HCEC 1CT (cell line): ENCODE data around the gene KRT17.
"Not testable (repeated sequence)": the region's sequence is repeated elsewhere in the genome, so short reads cannot be mapped to it uniquely, and the experiment has no call there.

Source experiments
- DNase-seq: peaks from one replicate; pipeline ENCODE4 v3.0.0-alpha.2; 2017

Gene KRT17

GRCh38 chr17:41633556-41634199 lies 9.3 kb upstream of the KRT17 start:
- no peak for DNase-seq

DNA sequence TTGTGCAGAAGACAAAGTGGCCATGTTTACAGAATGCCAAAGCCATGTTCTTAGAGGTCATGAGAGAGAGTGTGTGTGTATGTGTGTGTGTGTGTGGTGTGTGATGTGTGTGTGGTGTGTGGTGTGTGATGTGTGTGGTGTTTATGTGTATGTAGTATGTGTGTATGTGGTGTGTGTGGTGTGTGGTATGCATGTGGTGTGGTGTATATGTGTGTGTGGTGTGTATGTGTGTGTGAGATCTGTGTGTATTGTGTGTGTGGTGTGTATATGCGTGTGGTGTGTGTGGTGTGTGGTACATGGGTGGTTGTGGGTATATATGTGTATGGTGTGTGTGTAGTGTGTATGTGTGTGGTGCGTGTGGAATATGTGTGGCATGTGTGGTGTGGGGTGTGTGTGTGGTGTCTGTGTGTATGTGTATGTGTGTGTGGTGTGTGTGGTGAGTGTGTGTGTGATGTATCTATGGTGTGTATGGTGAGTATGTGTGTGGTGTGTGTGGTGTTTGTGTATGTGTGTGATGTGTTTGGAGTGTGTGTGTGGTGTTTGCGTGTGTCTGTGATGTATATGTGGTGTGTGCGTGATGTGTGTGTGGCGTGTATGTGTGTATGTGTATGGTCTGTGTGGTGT lies 8.2 kb upstream of the KRT17 start:
- no peak for DNase-seq

DNA sequence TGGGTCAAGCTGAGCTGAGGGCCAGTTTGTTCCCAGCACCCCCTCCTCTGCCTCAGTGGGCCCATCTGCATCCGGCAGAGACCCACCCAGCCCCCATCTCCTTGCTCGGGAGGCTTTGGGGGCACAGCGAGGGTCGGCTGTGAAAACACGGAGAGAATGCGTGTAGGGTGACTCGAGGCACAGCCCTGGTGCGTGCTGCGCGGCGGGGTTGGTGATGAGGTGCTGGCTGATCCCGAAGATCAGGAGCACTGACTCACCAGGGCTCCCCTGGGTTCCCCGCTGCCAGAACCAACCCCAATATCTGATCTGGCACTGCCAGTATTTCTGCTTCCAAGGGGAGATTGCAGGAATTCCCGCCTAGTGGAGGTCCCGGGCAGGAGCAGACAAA lies 7.5 kb upstream of the KRT17 start:
- DNase-seq: no peak

DNA sequence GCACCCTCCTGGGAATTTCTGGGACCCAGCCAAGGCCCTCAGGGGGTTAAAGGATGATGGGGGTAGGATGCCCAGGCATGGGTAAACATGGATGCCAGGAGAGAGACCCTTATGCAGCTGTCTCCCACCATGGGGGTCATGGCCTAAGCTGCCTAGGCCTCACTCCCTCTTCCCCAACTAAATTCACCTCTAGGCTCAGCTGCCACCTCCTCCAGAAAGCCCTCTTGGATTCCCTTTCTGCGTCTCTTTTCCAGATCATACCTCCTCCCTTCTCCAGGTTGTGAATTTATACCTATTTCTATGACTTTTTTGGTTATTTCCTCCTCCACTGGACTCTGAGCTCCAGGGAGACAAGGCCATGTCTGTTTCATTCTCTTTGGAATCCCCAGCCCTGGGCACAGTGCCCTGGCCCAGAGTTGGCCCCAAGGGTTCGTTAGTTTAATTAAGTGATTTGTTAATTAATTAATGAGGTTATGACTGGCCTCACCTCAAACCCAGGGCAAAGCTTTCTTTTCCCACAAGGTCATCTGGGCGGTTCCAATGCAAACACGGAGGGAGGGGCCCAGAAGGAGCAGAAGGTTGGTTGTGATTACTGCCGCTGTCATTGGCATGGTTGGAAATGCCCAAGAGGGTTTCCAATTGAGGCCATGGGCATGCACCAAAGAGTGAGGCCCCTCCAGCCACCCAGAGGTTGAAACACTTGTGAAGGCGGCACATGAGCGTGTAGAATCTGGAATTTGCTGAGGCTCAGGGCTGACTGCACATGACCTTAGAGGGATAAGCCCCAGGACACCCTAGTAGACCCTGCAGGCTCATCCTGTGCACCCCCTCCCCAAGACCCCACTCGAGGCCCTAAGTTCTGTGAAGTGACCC lies 6.9 kb upstream of the KRT17 start:
- no peak for DNase-seq

- no peak for DNase-seq
Measured at GRCh38 chr17:41629826-41630670, 5.7 kb upstream of the KRT17 start.

GRCh38 chr17:41629316-41629715 lies 4.9 kb upstream of the KRT17 start:
- no peak for DNase-seq

DNA sequence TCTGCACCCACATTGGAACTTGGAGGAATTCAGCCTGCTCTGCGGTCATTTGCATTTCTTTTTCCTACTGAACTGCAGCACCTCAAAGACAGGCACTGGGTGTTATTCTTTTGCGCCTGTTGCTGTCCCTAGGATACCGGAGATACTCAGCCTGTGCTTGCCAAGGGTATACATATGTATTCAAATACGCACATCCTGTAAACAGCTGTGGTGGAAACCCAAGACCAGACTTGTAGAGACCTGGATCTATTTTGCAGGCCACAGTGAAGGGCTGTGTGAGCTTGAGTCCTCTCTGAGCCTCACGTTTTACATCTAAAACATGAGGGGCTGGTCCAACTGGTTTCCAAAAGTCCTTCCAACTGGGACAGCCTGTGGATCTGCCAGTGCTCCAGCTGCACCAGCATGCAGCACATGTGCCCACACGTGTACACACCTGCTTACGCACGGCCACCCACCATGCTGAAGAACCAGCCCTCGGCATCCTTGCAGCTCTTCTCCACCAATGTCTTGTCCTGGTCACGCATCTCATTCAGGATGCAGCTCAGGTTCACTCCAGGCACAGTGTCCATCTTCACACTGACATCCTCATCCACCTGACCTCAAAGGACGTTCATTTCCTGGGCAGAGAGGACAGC lies 4.4 kb upstream of the KRT17 start:
- not testable (repeated sequence) for DNase-seq

GRCh38 chr17:41628073-41628370 lies 3.6 kb upstream of the KRT17 start:
- not testable (repeated sequence) for DNase-seq

DNA sequence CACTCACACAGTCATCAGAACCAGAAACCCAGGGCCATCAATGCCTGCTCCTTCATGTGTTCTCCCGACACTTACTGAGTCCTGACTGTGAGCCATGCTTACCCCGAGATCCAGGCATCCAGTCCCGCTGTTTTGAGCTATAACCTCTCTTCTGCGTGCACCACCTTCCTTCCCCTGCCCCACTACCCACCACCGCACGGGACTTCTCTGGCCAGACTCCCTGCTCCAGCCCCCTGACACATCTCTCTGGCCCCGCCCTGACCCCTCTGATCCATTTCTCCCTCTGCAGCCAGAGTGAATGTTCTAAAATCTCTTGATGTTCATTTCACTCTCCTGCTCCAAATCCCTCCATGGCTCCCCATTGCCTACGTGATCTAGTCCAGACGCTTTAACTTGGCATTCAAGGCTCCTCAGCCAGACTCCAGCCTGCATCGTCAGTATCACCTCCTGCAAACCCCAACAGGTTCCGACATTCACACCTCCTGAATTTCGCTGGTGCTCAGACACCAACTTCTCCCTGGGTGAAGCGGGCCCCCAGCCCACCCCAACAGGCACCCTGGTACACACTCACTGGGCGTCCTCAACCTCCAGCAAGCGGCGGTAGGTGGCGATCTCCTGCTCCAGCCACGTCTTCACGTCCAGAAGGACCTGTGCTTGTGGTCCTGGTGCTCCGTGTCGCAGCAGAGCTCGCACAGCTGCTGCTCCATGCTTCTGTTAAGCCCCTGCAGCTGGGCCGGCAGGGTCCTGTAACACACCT lies 3.1 kb upstream of the KRT17 start:
- DNase-seq: no peak

- not testable (repeated sequence) for DNase-seq
Measured at GRCh38 chr17:41626914-41627295, 2.5 kb upstream of the KRT17 start.

- not testable (repeated sequence) for DNase-seq
Measured at GRCh38 chr17:41626028-41626913, 1.9 kb upstream of the KRT17 start.

DNA sequence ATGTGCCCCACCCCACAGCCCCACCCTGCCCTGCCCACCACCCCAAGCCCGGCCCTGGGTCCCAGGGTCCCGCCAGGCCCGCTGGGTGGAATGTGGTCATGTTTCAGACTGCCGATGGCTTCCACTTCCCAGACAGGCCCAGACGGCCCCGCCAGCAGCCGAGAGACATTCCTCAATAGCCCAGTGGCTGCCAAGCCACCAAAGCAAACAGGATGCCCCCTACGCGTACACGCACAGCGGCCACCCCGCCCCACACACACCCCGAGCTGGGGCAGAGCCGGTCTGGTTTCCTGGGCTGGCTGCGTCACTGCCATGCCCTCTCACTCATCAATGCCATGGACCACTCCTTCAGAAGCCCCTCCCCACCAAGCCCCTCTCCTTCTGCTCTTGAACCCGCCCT lies 1.2 kb upstream of the KRT17 start:
- DNase-seq: no peak

DNA sequence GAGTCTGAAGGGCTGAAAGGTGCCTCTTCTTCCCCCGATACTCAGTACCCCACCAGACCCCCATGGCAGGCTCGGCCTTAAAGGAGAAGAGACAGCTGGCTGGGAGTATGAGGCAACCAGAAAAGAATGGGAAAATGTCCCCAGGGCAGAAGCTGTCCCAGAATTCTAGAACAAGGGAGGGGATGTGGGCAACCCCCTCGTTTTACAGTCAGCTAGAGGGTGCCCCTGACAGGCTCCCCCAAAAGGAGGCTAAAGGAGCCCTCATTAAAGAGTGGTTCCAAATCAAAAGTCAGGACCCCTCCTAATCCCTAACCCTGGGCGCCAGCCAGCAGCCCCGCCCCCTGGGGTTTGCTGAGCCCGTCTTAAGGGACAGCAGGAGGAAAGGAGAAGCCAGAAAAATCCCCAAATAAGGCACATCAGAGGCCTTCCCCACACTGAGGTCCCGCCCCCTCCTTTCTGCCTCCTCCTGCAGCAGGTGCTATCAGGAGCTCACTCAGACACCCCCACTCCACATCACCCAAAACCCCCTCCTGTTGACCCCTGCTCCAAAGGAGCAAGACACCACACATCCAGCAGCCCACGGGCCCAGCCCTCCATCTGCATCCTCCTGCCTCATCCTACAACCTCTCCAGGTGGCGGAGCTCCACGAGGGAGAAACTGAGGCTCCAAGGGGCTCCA lies 1.1 kb downstream of the KRT17 start:
- not testable (repeated sequence) for DNase-seq

DNA sequence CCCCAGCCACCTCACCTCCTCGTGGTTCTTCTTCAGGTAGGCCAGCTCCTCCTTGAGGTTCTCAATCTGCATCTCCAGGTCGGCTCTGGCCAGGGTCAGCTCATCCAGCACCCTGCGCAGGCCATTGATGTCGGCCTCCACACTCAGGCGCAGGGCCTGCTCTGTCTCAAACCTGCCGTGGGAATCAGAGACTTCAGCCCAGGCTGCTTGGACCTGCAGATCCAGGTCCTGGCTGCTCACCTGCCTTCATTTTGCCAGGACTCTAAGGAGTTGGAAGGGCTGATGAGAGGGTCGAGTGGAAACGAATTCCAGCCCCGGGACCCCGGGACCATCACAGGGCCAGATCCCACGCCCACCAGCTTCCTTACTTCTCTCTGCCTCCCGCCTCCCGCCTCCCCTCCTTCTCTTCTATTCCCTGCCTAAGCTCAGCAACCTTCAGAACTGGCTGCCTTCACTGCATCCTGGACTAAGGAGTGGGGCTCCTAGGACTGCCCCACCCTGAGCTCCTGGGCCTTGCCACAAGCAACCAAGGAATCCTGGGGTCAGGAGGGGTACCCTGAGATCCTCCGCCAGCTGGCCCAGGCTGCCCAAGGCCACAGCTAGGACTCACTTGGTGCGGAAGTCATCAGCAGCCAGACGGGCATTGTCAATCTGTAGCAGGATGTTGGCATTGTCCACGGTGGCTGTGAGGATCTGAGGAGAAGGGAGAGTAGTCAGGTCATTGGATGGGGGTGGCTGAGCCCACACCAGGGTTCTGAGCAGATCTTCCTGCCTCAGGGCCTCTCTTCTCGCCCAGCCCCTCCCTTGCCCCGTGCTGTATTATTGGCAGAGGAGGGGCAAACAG lies 1.8 kb downstream of the KRT17 start:
- not testable (repeated sequence) for DNase-seq

DNA sequence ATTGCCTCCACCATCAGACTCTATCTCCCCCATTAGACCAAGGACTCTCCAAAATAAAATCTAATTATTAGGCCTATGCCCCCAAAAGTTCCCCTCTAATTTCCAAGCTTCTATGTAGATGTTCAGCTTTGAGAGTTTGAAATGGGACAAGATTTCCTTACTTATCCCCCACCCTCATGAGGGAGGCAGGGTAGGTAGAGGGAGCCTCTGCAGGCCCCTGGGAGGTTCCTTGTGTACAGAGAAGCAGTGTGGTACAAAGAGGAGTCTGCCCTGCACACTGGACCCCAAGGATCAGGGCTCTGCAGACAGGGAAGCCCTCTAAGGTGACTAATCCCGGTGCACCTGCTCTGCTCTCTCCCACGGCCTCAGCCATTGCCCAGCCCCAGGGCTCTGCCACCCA lies 2.5 kb downstream of the KRT17 start:
- no peak for DNase-seq

GRCh38 chr17:41621435-41621817 lies 2.9 kb downstream of the KRT17 start:
- DNase-seq: not testable (repeated sequence)

- DNase-seq: no peak
Measured at GRCh38 chr17:41620583-41621434, 3.6 kb downstream of the KRT17 start.

- DNase-seq: not testable (repeated sequence)
Measured at GRCh38 chr17:41619927-41620582, 4.3 kb downstream of the KRT17 start.
